SHP77 treated with DMSO at 0.1 percent for 48 hours (cell line): ENCODE measurements around the gene MRPL53.
"Not testable (repeated sequence)": the region's sequence is repeated elsewhere in the genome, so short reads cannot be mapped to it uniquely, and the experiment has no call there.

Source experiments
- DNase-seq: peaks from one replicate; lab custom pipeline; 2025; lab: John Stamatoyannopoulos, UW

The MRPL53 gene

GRCh38 chr2:74481961-74482800 lies 9.7 kb upstream of the MRPL53 start:
- no peak for DNase-seq

- DNase-seq: no peak
These were observed 9.0 kb upstream of the MRPL53 start for GRCh38 chr2:74481431-74481830.

- no peak for DNase-seq
These were observed 2.4 kb upstream of the MRPL53 start for GRCh38 chr2:74474899-74475298.

- DNase-seq: no peak
These were observed 2.0 kb upstream of the MRPL53 start for GRCh38 chr2:74474481-74474880.

GRCh38 chr2:74472945-74473258 lies 422 bp upstream of the MRPL53 start:
- no peak for DNase-seq

- no peak for DNase-seq
These were observed 981 bp downstream of the MRPL53 start for GRCh38 chr2:74471332-74472065.

- DNase-seq: not testable (repeated sequence)
These were observed 1.7 kb downstream of the MRPL53 start for GRCh38 chr2:74470742-74471141.

GRCh38 chr2:74464406-74464805 lies 8.1 kb downstream of the MRPL53 start:
- DNase-seq: no peak

GRCh38 chr2:74462786-74463105 lies 9.7 kb downstream of the MRPL53 start:
- no peak for DNase-seq

- DNase-seq: no peak
These were observed 10.3 kb downstream of the MRPL53 start for GRCh38 chr2:74462054-74462785.

- no peak for DNase-seq
These were observed 11.1 kb downstream of the MRPL53 start for GRCh38 chr2:74461187-74462053.

- not testable (repeated sequence) for DNase-seq
These were observed 12.3 kb downstream of the MRPL53 start for GRCh38 chr2:74460187-74460586.

GRCh38 chr2:74459503-74460118 lies 12.9 kb downstream of the MRPL53 start:
- DNase-seq: not testable (repeated sequence)

GRCh38 chr2:74458938-74459363 lies 13.5 kb downstream of the MRPL53 start:
- no peak for DNase-seq

- DNase-seq: peak; percentile 99
These were observed 14.1 kb downstream of the MRPL53 start, which contains the start of gene WBP1 for GRCh38 chr2:74458132-74458937. TSS of gene WBP1 (plus strand) at chr2:74458438. CDS start at chr2:74458603, 165 bp downstream.

GRCh38 chr2:74457549-74458131 lies 14.8 kb downstream of the MRPL53 start:
- DNase-seq: peak; percentile 58

- no peak for DNase-seq
These were observed 15.3 kb downstream of the MRPL53 start for GRCh38 chr2:74457129-74457548.

- peak; percentile 89 for DNase-seq
These were observed 17.6 kb downstream of the MRPL53 start, which contains the start of gene INO80B for GRCh38 chr2:74454654-74455511. TSS of gene INO80B (plus strand) at chr2:74455087. CDS start at chr2:74455117, 30 bp downstream.
